Stimulated activated CD8-positive, alpha-beta memory T cell treated with anti-CD3 and anti-CD28 coated beads, Interleukin-15, amount 100 ng/mL, for 4 hours (primary cell): Measurements from ENCODE around the gene FTSJ3.
A peak's percentile ranks its signal among the peaks of the same experiment; 100 is the strongest.

Experiments
- DNase-seq, 2 donors: peaks; one replicate each; pipeline ENCODE4 v3.0.0-alpha.2; 2020; ENCODE audit warnings: low read depth in 2 of 2

FTSJ3 gene

GRCh38 chr17:63790057-63790456 lies 37.4 kb downstream of the FTSJ3 start:
- DNase-seq, result no peak

- no peak for DNase-seq
Measured at GRCh38 chr17:63786971-63787711, 40.3 kb downstream of the FTSJ3 start.

- no peak for DNase-seq
Measured at GRCh38 chr17:63786117-63786516, 41.3 kb downstream of the FTSJ3 start.

GRCh38 chr17:63785556-63785955 lies 41.9 kb downstream of the FTSJ3 start:
- DNase-seq, result no peak

- no peak for DNase-seq
Measured at GRCh38 chr17:63783522-63783921, 43.9 kb downstream of the FTSJ3 start.

GRCh38 chr17:63780928-63781327 lies 46.5 kb downstream of the FTSJ3 start:
- no peak for DNase-seq

GRCh38 chr17:63780507-63780906 lies 47.0 kb downstream of the FTSJ3 start:
- no peak for DNase-seq

GRCh38 chr17:63775420-63775819 lies 52.0 kb downstream of the FTSJ3 start:
- DNase-seq, result no peak

GRCh38 chr17:63774969-63775265 lies 52.5 kb downstream of the FTSJ3 start:
- no peak for DNase-seq

GRCh38 chr17:63774141-63774968 lies 53.1 kb downstream of the FTSJ3 start, which contains the start of gene DDX42:
DDX42 (plus strand) TSS chr17:63774170; CDS start chr17:63787050, 12,880 bp downstream.
- DNase-seq, result no peak

GRCh38 chr17:63773272-63774140 lies 54.0 kb downstream of the FTSJ3 start, which contains the start of gene CCDC47:
CCDC47 (minus strand) TSS chr17:63773597; CDS start chr17:63766175, 7,422 bp downstream.
- peak; percentile 97 to 98 for DNase-seq

GRCh38 chr17:63772801-63773271 lies 54.6 kb downstream of the FTSJ3 start:
- DNase-seq, result no peak
